Ascending aorta (tissue), 2 donors: Measurements from ENCODE around the gene GPATCH11. TPM values are rescaled to one million over a fixed set of nuclear protein-coding genes. Genes with fewer than 3 reads are reported as not detected.

ENCODE experiments used
- DNase-seq, 2 donors: peaks; one replicate each; pipeline ENCODE4 v3.0.0-alpha.2; 2019; ENCODE audit warnings: low spot score in 2 of 2
- H3K27ac ChIP-seq, 2 donors: fragments of 200-600 bp; sonication (generic); one replicate each; pipeline ENCODE4 v1.5.1; 2016 to 2017; ENCODE audit warnings: mild to moderate bottlenecking in 1 of 2
- H3K27me3 ChIP-seq: fragments of 200-600 bp; sonication (generic); one replicate; pipeline ENCODE4 v1.5.1; 2017
- H3K36me3 ChIP-seq, 2 donors: fragments of 200-600 bp; sonication (generic); one replicate each; pipeline ENCODE4 v1.5.1; 2016
- H3K4me1 ChIP-seq, 2 donors: fragments of 200-600 bp; sonication (generic); one replicate each; pipeline ENCODE4 v1.5.1; 2016 to 2017; ENCODE audit warnings: mild to moderate bottlenecking in 1 of 2
- H3K4me3 ChIP-seq, 2 donors: fragments of 200-600 bp; sonication (generic); one replicate each; pipeline ENCODE4 v1.5.1; 2016 to 2017; ENCODE audit warnings: mild to moderate bottlenecking in 1 of 2
- H3K9me3 ChIP-seq, 2 donors: fragments of 200-600 bp; sonication (generic); one replicate each; pipeline ENCODE4 v1.5.1; 2016
- CTCF ChIP-seq, 3 experiments: fragments of 200-600 bp in 2 of 3; fragments of 450-650 bp in 1 of 3; sonication (generic) in 2 of 3; IDR thresholded peaks; one replicate each; pipeline ENCODE4 v1.5.1; 2016 to 2019; ENCODE audit warnings: antibody characterized with exemption in 3 of 3, mild to moderate bottlenecking in 1 of 3, moderate library complexity in 1 of 3
- intact Hi-C: fragments of 100-400 bp; cut with DNase I; formaldehyde crosslinking; loops from one replicate; pipeline ENCODE4 v1.15.1; 2023
- total RNA-seq: library from RNA; depleted of rRNA; stranded (reverse); fragments of >200 nt; gene quantifications from one replicate; pipeline ENCODE4 v1.1.0, GENCODE V29; 2016

The GPATCH11 gene
- total RNA-seq, 1 donor from 2014 or later: 0.21 TPM

GRCh38 chr2:37080266-37080665 lies 4.1 kb upstream of the GPATCH11 start:
- H3K4me3 ChIP-seq: no peak overlapping the region
- H3K27me3 ChIP-seq: no peaks in the 10 kb centered on the region
- intact Hi-C loops: no loop called here
- no peak for TF ChIP-seq CTCF (IDR thresholded peaks at IDR 0.05)
- no peak for DNase-seq
- H3K27ac ChIP-seq: no peak overlapping the region
- H3K36me3 ChIP-seq: peaks cover 4 to 33% of the 10 kb centered on the region in 2 donors
- H3K9me3 ChIP-seq: no peaks in the 10 kb centered on the region
- peaks cover 3 to 14% of the 10 kb centered on the region in 2 donors for H3K4me1 ChIP-seq

- H3K36me3 ChIP-seq: peaks cover 4 to 29% of the 10 kb centered on the region in 2 donors
- no peak overlapping the region for H3K4me3 ChIP-seq
- H3K27me3 ChIP-seq: no peaks in the 10 kb centered on the region
- H3K27ac ChIP-seq: no peak overlapping the region
- no peaks in the 10 kb centered on the region for H3K9me3 ChIP-seq
- no peak for TF ChIP-seq CTCF (IDR thresholded peaks at IDR 0.05)
- intact Hi-C loops: no loop called here
- H3K4me1 ChIP-seq: peaks cover 3 to 14% of the 10 kb centered on the region in 2 donors
- no peak for DNase-seq
Measured at GRCh38 chr2:37080689-37081088, 3.6 kb upstream of the GPATCH11 start.

- Histone ChIP-seq H3K4me1 (peaks cover 3 to 14% of the 10 kb centered on the region in 2 donors), H3K27ac (peak overlapping the region; percentile 35 to 66), H3K9me3 (no peaks in the 10 kb centered on the region), H3K27me3 (no peaks in the 10 kb centered on the region), H3K36me3 (peaks cover 0 to 17% of the 10 kb centered on the region in 2 donors), H3K4me3 (peak overlapping the region; percentile 82 to 90)
- intact Hi-C loops: no loop called here
- TF ChIP-seq CTCF (IDR thresholded peaks at IDR 0.05): no peak
- no peak for DNase-seq
Measured at GRCh38 chr2:37084797-37085196, 479 bp downstream of the GPATCH11 start.

GRCh38 chr2:37085731-37086147 lies 1.4 kb downstream of the GPATCH11 start:
- no peaks in the 10 kb centered on the region for H3K27me3 ChIP-seq
- no peak for DNase-seq
- no peak overlapping the region for H3K27ac ChIP-seq
- H3K4me1 ChIP-seq: peaks cover 3 to 14% of the 10 kb centered on the region in 2 donors
- H3K9me3 ChIP-seq: no peaks in the 10 kb centered on the region
- H3K4me3 ChIP-seq: no peak overlapping the region
- intact Hi-C loops: no loop called here
- TF ChIP-seq CTCF (IDR thresholded peaks at IDR 0.05): no peak
- peaks cover 9 to 20% of the 10 kb centered on the region in 2 donors for H3K36me3 ChIP-seq

GRCh38 chr2:37090019-37090477 lies 5.7 kb downstream of the GPATCH11 start:
- Histone ChIP-seq H3K27ac (no peak overlapping the region), H3K27me3 (no peaks in the 10 kb centered on the region), H3K9me3 (no peaks in the 10 kb centered on the region), H3K36me3 (peaks cover 33 to 52% of the 10 kb centered on the region in 2 donors), H3K4me1 (no peaks in the 10 kb centered on the region), H3K4me3 (no peak overlapping the region)
- no peak for DNase-seq
- intact Hi-C loops: no loop called here
- TF ChIP-seq CTCF (IDR thresholded peaks at IDR 0.05): no peak

GRCh38 chr2:37091873-37092272 lies 7.6 kb downstream of the GPATCH11 start:
- intact Hi-C loops: no loop called here
- H3K27ac ChIP-seq: no peak overlapping the region

More at GRCh38 chr2:37091873-37092272, 7.6 kb downstream of the GPATCH11 start:
- Histone ChIP-seq H3K9me3 (no peaks in the 10 kb centered on the region), H3K4me1 (no peaks in the 10 kb centered on the region), H3K27me3 (no peaks in the 10 kb centered on the region), H3K4me3 (no peak overlapping the region), H3K36me3 (peaks cover 42 to 70% of the 10 kb centered on the region in 2 donors)
- no peak for TF ChIP-seq CTCF (IDR thresholded peaks at IDR 0.05)
- no peak for DNase-seq
